ENCODE results near the gene DNAJA3. TPM values are rescaled to one million over a fixed set of nuclear protein-coding genes. Genes with fewer than 3 reads are reported as not detected.

The DNAJA3 gene
- total RNA-seq, 1 experiment from 2014 or later = 93.1 TPM

DNA sequence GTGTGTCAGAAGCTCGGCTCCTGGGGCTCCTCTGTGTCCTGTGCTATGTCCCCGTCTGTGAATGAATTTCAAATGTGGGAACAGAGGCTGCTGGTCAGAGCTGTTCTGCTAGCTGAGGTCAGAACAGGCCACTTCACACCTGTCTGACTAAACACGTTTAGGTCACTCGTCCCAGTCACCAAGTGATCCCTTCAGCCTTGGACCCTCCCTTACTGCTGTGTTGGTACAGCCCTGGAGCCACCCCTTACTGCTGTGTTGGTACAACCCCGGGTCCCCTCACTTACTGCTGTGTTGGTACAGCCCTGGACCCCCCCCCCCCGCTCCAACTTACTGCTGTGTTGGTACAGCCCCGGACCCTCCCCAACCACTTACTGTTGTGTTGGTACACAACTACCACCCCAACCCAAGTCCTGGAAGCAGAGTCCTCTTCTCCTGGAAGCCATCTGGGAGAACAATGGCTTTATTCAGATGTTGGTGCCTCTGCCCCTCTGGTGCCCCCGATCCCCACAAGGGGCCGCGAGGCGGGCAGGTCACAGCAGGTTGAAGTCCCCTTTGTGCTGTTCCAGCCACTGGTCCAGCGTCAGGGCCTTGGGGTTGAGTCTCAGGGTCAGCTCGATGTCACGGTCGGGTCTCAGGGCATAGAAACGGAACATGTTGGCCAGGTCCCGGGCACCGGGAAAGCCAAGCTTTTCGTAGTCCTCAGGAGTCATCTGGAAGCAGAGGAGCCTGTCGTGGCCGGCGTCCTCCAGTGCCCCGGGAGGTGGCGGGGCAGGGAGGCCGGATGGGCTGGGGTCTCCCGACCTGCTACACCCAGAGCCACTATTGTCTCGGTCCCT lies 35.8 kb downstream of the DNAJA3 start:
- BruUV-seq (replicated peaks) = no TSS peak
- H3K9me3 Mint-ChIP-seq (ENCODE audit: low read depth, unreplicated experiment) = no peaks in the 10 kb centered on the region
- no peak overlapping the region for H3K27ac Mint-ChIP-seq (ENCODE audit: unreplicated experiment)
- TF ChIP-seq, protein P1, sequence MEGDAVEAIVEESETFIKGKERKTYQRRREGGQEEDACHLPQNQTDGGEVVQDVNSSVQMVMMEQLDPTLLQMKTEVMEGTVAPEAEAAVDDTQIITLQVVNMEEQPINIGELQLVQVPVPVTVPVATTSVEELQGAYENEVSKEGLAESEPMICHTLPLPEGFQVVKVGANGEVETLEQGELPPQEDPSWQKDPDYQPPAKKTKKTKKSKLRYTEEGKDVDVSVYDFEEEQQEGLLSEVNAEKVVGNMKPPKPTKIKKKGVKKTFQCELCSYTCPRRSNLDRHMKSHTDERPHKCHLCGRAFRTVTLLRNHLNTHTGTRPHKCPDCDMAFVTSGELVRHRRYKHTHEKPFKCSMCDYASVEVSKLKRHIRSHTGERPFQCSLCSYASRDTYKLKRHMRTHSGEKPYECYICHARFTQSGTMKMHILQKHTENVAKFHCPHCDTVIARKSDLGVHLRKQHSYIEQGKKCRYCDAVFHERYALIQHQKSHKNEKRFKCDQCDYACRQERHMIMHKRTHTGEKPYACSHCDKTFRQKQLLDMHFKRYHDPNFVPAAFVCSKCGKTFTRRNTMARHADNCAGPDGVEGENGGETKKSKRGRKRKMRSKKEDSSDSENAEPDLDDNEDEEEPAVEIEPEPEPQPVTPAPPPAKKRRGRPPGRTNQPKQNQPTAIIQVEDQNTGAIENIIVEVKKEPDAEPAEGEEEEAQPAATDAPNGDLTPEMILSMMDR (IDR thresholded peaks at IDR 0.05; ENCODE audit: unreplicated experiment) = no peak
- no peaks in the 10 kb centered on the region for H3K27me3 Mint-ChIP-seq (ENCODE audit: unreplicated experiment)
- intact Hi-C loops (cut with micrococcal nuclease; ENCODE audit: unreplicated experiment) = no loop called here
- H3K36me3 Mint-ChIP-seq (ENCODE audit: insufficient read depth, unreplicated experiment) = peaks cover 82% of the 10 kb centered on the region
- no peak overlapping the region for H3K4me3 Mint-ChIP-seq (ENCODE audit: low read depth, unreplicated experiment)
- DNase-seq = no peak
- CTCF ChIA-PET = no interaction called here
- no peaks in the 10 kb centered on the region for H3K4me1 Mint-ChIP-seq (ENCODE audit: low read depth, unreplicated experiment)

DNA sequence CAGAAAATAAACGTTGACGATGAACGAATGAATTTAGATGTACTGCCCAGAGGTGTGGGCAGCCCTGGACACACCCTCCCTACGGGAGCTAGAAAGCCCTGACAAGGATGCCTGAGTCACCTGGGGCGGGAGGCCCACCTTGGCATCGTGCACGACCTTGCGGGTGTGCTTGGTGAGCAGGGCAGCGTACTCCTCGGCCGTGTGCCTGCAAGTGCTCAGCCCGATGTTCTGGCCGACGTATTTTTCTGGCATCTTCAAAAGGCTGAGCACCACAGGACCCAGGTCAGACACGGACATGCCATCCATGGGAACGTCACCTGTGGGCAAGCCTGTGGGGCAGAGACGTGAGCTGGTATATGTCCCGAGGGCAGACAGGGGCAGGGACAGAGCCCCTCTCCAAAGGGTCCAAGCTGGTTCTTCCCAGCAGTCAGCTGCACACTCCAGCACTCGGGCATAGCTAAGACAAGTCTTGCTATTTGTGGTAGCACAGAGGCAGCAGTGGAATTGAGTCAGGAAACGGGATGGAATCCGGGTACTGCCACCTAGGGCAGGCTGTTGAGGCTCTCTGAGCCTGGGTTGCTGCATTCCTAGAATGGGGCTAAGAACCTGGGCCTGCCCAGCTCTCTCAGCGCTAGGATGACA lies 38.0 kb downstream of the DNAJA3 start:
- CTCF ChIA-PET = no interaction called here

DNA sequence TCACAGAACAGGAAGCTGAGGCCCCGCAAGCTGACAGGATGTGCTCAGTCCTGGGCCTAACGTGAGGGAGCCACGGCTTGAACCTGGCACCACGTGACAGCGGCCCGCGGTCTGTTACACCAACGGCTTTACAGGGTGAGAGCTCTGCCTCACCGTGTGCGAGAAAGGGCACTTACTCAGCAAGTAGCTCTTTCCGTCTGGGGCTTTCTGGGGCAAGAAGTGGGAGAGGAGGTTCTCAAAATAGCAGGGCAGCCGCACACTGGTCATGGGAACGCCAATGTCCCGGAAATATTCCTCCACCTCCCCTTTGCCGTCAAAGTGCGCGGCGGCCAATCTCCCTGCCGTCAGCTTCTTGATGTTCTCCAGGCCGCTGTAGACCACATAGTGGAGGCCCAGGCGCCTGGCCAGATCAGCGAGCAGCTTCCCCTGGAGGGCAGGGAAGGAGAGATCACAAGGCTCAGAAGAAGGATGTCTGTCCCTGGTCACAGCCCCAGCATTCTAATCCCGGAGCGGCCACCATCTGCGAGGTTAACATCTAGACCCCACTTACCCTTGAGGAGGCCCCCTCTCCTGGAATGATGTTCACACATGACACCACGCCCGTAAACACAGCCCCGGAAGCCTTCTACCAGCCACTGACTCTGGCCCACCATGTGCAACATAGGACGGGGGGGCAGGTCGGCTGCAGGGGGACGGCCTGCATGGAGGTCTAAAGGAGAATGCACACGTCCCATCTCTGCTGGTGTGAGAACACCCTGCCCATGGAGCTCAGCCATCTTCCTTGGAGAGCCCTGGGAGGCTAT lies 40.5 kb downstream of the DNAJA3 start:
- intact Hi-C loops (cut with micrococcal nuclease; ENCODE audit: unreplicated experiment) = no loop called here
- no peaks in the 10 kb centered on the region for H3K27me3 Mint-ChIP-seq (ENCODE audit: unreplicated experiment)
- H3K4me1 Mint-ChIP-seq (ENCODE audit: low read depth, unreplicated experiment) = no peaks in the 10 kb centered on the region
- H3K27ac Mint-ChIP-seq (ENCODE audit: unreplicated experiment) = no peak overlapping the region
- peaks cover 83% of the 10 kb centered on the region for H3K36me3 Mint-ChIP-seq (ENCODE audit: insufficient read depth, unreplicated experiment)
- TF ChIP-seq, protein P1 (IDR thresholded peaks at IDR 0.05; ENCODE audit: unreplicated experiment) = no peak
- no peak for DNase-seq
- no TSS peak for BruUV-seq (replicated peaks)
- no peaks in the 10 kb centered on the region for H3K9me3 Mint-ChIP-seq (ENCODE audit: low read depth, unreplicated experiment)
- CTCF ChIA-PET = no interaction called here
- no peak overlapping the region for H3K4me3 Mint-ChIP-seq (ENCODE audit: low read depth, unreplicated experiment)

More for the DNA sequence above, 38.0 kb downstream of the DNAJA3 start:
- TF ChIP-seq, protein P1 (IDR thresholded peaks at IDR 0.05; ENCODE audit: unreplicated experiment) = no peak
- H3K4me1 Mint-ChIP-seq (ENCODE audit: low read depth, unreplicated experiment) = no peaks in the 10 kb centered on the region
- H3K27ac Mint-ChIP-seq (ENCODE audit: unreplicated experiment) = no peak overlapping the region
- no peak for DNase-seq
- peaks cover 84% of the 10 kb centered on the region for H3K36me3 Mint-ChIP-seq (ENCODE audit: insufficient read depth, unreplicated experiment)
- intact Hi-C loops (cut with micrococcal nuclease; ENCODE audit: unreplicated experiment) = no loop called here
- no peaks in the 10 kb centered on the region for H3K9me3 Mint-ChIP-seq (ENCODE audit: low read depth, unreplicated experiment)
- no peaks in the 10 kb centered on the region for H3K27me3 Mint-ChIP-seq (ENCODE audit: unreplicated experiment)
- no TSS peak for BruUV-seq (replicated peaks)
- H3K4me3 Mint-ChIP-seq (ENCODE audit: low read depth, unreplicated experiment) = no peak overlapping the region

DNA sequence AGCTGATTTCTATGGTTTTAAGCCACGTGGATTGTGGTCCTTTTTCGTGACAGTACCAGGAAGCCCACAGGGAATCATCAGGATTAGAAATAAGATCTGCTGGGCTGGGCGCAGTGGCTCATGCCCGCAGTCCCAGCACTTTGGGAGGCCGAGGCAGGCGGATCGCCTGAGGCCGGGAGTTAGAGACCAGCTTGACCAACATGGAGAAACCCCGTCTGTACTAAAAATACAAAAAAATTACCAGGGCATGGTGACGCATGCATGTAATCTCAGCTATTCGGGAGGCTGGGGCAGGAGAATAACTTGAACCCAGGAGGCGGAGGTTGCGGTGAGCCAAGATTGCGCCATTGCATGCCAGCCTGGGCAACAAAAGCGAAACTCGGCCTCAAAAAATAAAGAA lies 42.2 kb downstream of the DNAJA3 start:
- intact Hi-C loops (cut with micrococcal nuclease; ENCODE audit: unreplicated experiment) = no loop called here
- CTCF ChIA-PET = no interaction called here
- Mint-ChIP-seq H3K4me1 (ENCODE audit: low read depth, unreplicated experiment) (no peaks in the 10 kb centered on the region), H3K27me3 (ENCODE audit: unreplicated experiment) (no peaks in the 10 kb centered on the region), H3K4me3 (ENCODE audit: low read depth, unreplicated experiment) (no peak overlapping the region), H3K36me3 (ENCODE audit: insufficient read depth, unreplicated experiment) (peaks cover 78% of the 10 kb centered on the region), H3K9me3 (ENCODE audit: low read depth, unreplicated experiment) (no peaks in the 10 kb centered on the region), H3K27ac (ENCODE audit: unreplicated experiment) (no peak overlapping the region)
- TF ChIP-seq, protein P1 (IDR thresholded peaks at IDR 0.05; ENCODE audit: unreplicated experiment) = no peak
- no TSS peak for BruUV-seq (replicated peaks)
- DNase-seq = no peak
